ENCODE results near the gene PET100.
A peak's percentile ranks its signal among the peaks of the same experiment; 100 is the strongest.

Gene PET100

DNA sequence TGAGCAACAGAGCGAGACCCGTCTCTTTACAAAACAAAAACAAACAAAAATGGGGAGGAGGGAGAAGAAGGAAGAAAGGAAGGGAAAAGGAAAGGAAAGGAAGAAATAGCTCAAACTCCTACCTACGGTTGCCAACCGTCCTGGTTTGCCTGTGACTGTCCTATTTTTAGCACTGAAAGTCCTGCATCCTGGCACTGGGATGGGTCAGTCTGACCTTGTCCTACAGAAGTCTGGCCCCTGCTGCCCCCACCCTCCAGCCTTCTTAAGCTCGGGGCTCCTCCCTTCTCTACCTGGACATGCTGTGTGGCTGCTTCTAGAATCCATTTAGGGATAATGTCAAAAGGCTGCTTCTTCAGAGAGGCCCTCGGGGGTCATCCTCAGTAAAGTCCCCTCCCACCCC is 6.1 kb downstream of the PET100 start:
- DNase-seq, result no peak

GRCh38 chr19:7636317-7636690 is 6.7 kb downstream of the PET100 start:
- DNase-seq, result peak; percentile 10

DNA sequence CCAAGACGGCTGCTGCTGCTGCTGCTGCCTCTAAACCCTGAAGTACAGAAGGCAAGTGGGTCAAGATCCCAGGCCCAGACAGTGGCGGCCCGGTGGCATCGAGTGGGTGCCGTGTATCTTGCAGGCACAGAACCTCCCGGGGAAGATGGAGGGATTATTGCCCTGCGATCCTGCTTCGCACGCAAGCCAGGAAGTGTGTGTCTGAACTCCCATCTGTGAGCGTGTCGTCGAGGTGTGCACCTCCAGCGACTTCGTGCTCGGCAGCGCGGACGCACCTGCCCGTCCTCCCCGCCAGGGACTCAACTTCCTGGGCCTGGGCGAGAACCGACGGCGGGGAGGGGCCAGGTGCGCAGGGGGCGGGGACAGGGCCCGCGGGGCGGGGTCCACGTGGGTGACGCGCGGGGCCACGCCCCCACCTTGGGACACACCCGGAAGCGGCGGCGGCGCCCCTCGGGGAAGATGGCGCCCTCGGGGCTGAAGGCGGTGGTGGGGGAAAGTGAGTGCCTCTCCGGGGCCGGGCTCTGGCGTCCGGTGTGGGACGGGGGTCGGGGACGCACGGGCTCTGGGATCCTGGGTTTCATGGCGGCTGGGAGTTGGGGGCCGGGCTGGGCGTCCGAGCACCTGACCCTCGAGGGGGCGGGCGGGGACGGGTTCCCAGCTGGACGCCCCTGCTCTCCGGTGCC is 7.2 kb downstream of the PET100 start, which contains the start of gene STXBP2:
TSS of gene STXBP2 (plus strand) at position 420 of the 683 bp plus-strand sequence. CDS start at position 460, 40 bp downstream.
- DNase-seq, result peak; percentile 89

- DNase-seq, result no peak
Observed at GRCh38 chr19:7637374-7638256, 8.0 kb downstream of the PET100 start.

DNA sequence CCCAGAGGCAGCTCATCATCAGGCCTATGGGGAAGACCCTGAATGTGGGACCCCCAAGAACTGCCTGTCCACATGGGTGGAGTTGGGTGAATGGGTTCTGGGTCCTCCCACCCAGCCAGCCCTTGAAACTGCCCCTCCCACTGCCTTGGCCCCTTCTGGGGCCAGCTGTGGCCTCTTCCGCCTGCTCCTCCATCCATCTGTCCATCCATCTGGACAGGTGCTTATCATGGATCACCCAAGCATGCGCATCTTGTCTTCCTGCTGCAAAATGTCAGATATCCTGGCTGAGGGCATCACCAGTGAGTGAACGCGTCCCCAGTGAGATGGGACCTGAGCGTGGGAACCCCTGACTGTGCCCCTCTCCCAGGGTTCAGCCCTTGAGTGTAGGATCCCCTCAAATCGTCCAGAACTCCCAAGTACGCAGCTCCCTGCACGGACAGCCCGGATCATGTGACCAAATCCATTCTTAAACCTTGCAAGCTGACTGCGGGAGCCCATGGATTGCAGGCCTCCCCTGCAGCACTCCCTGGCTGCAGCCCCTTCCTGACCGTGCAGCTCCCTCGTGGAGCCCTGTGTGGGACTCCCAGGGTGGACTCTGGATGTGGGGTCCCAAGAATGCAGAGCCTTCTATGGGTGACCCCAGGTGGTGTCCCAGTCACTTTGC is 9.3 kb downstream of the PET100 start:
- DNase-seq, result no peak

DNA sequence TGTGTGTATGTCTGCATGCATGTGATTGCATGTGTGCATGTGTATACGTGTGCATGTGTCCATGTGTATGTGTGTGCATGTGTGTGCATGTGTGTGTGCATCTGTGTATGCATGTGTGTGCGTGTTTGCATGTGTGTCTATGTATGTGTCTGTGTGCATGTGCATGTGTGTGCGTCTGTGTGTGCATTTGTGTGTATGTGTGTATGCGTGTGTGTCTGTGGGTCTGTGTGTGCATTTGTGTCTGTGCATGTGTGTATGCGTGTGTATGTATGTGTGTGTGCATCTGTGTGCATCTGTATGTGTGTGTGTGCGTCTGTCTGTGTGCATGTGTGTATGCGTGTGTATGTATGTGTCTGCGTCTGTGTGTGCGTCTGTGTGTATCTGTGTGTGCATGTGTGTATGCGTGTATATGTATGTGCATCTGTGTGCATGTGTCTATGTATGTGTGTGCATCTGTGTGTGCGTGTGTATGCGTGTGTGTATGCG is 10.3 kb downstream of the PET100 start:
- no peak for DNase-seq

- DNase-seq, result no peak
Observed at GRCh38 chr19:7640803-7641202, 11.2 kb downstream of the PET100 start.

- no peak for DNase-seq
Observed at GRCh38 chr19:7641290-7642276, 12.0 kb downstream of the PET100 start.

DNA sequence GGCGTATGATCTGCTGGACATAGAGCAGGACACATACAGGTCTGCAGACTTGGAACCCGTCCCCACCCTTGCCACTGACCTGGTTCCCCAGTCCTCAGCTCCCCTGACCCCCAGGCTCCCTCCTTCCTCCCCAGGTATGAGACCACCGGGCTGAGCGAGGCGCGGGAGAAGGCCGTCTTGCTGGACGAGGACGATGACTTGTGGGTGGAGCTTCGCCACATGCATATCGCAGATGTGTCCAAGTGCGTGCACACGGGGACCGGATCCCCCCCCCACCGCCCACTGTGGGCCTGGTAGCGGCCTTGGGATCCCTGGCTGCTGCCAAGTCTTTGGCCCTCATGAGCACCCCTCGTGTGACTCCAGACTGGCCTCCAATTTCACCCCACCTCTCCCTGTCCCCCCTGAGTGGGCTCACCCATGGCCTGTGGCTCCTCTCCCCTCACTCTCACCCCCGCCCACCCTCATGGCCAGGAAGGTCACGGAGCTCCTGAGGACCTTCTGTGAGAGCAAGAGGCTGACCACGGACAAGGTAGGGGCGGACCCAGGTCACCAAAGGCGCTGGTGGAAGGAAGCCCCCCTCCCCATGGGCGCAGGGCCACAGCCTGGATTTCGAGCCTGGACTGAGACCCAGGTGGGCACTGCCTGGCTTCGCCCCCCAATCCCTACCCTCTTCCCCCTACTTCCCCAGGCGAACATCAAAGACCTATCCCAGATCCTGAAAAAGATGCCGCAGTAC is 12.9 kb downstream of the PET100 start:
- DNase-seq, result no peak

DNA sequence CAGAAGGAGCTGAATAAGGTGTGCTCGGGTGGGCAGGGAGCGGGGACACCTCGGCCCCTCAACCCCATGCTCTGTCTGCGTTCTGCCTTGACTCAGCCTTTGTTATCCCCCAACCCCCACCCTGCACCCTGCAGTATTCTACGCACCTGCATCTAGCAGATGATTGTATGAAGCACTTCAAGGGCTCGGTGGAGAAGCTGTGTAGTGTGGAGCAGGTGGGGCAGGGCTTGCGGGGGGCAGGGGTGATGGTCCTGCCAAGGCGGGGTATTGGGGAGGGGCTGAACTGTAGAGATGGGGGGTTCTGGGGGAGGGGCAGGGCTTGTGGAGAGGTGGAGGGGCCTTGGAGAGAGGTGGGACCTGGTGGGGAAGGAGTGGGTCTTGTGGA is 13.4 kb downstream of the PET100 start:
- DNase-seq, result no peak

DNA sequence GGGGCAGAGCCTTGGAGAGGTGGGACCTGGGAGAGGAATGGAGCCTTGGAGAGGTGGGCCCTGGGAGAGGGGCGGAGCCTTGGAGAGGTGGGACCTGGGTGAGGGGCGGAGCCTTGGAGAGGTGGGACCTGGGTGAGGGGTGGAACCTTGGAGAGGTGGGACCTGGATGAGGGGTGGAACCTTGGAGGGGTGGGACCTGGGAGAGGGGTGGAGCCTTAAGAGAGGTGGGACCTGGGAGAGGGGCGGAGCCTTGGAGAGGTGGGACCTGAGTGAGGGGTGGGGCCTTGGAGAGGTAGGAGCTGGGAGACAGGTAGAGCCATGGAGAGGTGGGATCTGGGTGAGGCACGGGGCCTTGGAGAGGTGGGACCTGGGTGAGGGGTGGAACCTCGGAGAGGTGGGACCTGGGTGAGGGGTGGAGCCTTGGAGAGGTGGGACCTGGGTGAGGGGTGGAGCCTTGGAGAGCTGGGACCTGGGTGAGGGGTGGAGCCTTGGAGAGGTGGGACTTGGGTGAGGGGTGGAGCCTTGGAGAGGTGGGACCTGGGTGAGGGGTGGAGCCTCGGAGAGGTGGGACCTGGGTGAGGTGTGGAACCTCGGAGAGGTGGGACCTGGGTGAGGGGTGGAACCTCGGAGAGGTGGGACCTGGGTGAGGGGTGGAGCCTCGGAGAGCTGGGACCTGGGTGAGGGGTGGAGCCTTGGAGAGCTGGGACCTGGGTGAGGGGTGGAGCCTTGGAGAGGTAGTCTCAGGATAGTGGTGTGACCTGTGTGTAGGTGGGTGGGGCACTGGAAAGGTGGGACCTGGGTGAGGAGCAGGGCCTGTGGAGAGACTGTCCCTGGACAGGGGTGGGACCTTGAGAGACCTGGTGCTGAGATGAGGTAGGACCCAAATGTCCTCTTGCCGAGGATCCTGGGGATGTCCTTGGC is 14.3 kb downstream of the PET100 start:
- peak; percentile 28 for DNase-seq

- no peak for DNase-seq
Observed at GRCh38 chr19:7644550-7644877, 14.9 kb downstream of the PET100 start.

DNA sequence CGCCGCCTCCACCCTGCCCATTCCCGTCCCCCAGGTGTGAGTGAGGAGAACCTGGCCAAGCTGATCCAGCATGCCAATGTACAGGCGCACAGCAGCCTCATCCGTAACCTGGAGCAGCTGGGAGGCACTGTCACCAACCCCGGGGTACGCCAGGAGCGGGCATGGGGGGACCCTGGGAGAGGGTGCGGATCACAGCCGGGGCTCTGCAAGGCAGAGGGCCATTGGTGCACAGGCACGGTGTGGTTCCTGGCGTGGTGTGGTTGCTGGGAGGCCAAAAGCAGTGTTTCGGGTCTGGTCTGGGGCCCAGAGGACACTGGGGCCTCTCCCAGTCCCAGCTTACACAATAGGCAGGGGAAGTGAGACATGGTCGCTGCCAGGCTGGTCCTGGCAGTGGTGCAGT is 15.6 kb downstream of the PET100 start:
- no peak for DNase-seq

GRCh38 chr19:7645656-7646425 is 16.2 kb downstream of the PET100 start:
- no peak for DNase-seq

DNA sequence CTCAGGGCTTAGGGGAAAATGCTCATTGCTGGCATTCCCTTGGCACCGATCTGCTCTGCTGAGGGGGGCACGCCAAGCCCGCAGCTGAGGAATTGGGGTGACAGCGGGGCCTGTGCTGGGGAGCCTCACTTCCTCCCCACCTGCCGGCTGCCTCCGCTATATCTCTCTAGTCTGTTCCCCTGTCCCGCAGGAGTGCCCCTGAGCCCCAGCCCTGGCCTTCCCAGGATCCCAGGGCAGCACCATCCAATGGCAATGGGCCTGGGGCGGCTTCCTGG is 16.8 kb downstream of the PET100 start:
- DNase-seq, result no peak

GRCh38 chr19:7647156-7647555 is 17.6 kb downstream of the PET100 start:
- no peak for DNase-seq

DNA sequence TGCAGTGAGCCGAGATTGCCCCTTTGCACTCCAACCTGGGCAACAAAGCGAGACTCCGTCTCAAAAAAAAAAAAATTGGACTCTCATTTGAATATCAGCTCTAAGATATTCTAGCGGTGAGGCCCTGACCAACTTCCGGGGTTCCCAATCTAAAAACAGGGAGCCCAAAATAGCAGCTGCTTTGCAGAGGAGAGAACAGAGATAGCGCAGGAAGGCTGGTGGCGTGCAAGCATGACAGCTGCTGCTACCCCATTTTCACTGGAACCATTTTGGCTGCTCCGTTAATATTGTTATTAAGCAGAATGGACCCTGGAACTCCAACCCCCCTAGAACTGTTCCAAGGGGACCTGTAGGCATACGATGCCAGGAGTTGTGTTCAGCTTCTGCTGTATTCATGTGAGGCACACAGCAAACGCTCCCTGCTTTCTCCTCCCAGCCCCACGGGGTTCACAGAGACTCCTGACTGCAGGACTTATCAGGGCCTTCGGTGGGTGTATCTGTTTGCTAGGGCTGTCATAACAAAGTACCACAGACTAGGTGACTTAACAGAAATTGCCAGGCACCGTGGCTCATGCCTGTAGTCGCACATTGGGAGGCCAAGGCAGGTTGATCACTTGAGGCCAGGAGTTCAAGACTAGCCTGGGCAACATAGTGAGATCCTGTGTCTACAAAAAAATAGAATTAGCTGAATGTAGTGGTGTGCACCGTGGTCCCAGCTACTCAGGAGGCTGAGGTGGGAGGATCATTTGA is 18.8 kb downstream of the PET100 start:
- no peak for DNase-seq

GRCh38 chr19:7650148-7650547 is 20.6 kb downstream of the PET100 start:
- DNase-seq, result no peak

GRCh38 chr19:7652061-7652641 is 22.6 kb downstream of the PET100 start:
- DNase-seq, result peak; percentile 72
